ENCODE data around the gene POU2F3. TPM values are rescaled to one million over a fixed set of nuclear protein-coding genes. Genes with fewer than 3 reads are reported as not detected.

The POU2F3 gene
- total and polyA plus RNA-seq, 2 of the 4 experiments (the other 2 are of a cell fraction), result under 0.01 to 0.09 TPM

DNA sequence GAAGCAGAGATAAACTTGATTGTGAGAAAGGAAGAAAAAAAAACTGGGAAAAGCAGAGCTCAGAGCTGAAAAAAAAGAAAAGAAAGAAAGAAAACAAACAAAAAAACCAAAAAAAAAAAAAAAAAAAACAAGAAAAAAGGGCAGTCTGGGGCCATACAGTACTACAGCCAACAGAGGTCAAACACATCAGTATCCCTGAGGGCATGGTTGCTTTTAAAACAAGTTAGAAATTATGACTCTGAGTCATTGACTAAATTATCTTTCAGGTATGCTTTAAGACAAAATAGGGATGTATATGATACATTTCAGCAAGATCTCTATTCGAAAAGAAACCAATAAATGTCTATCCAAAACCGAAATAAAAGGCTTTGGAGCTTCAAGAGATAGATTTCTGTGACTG, 48.1 kb downstream of the POU2F3 start:
- Histone ChIP-seq H3K4me3 (ENCODE audit: insufficient read depth, low read depth, low read length) (no peak overlapping the region), H3K4me2 (ENCODE audit: low read depth, low read length) (no peak overlapping the region), H2AFZ (replicated peaks; ENCODE audit: low read length, poor library complexity) (no peak overlapping the region), H3K4ac (ENCODE audit: low read depth, low read length) (no peak overlapping the region), H4K91ac (ENCODE audit: insufficient read depth, low read depth, low read length) (no peak overlapping the region), H2BK15ac (ENCODE audit: low read depth, low read length) (no peak overlapping the region), H4K5ac (ENCODE audit: low read depth, low read length) (no peak overlapping the region), H2BK20ac (ENCODE audit: low read depth, low read length) (no peak overlapping the region), H3K9me1 (ENCODE audit: insufficient read depth, low read length) (no peaks in the 10 kb centered on the region), H2AK9ac (replicated peaks; ENCODE audit: low read depth, low read length, poor library complexity) (no peak overlapping the region), H4K20me1 (ENCODE audit: insufficient read depth, low read length) (no peaks in the 10 kb centered on the region), H3K27me3 (ENCODE audit: control insufficient read depth, insufficient read depth, low read length) (peaks cover 41% of the 10 kb centered on the region), H3K23ac (ENCODE audit: low read depth, low read length) (no peak overlapping the region), H3K9me3 (ENCODE audit: control insufficient read depth, insufficient read depth, low read length) (no peaks in the 10 kb centered on the region), H3K27ac (ENCODE audit: insufficient read depth, low read length) (no peak overlapping the region), H3K9ac (ENCODE audit: low read depth, low read length) (no peak overlapping the region), H3K14ac (replicated peaks; ENCODE audit: low read depth, low read length) (no peak overlapping the region), H2BK5ac (ENCODE audit: low read depth, low read length, poor library complexity, severe bottlenecking) (no peak overlapping the region), H3K79me1 (ENCODE audit: low read depth in 1 of 2, low read length in 2 of 2) (no peaks in the 10 kb centered on the region), H3K18ac (ENCODE audit: low read depth, low read length) (no peak overlapping the region), H3K56ac (ENCODE audit: extremely low read depth, insufficient read depth, low read length) (no peak overlapping the region), H2AK5ac (ENCODE audit: low read depth, low read length) (no peak overlapping the region), H3K4me1 (ENCODE audit: control insufficient read depth, insufficient read depth, low read length) (no peaks in the 10 kb centered on the region), H4K8ac (ENCODE audit: low read depth in 2 of 2, low read length in 2 of 2) (no peak overlapping the region), H3K36me3 (ENCODE audit: control insufficient read depth, insufficient read depth, low read length) (no peaks in the 10 kb centered on the region), H2BK120ac (ENCODE audit: low read depth, low read length) (no peak overlapping the region)
- dilution Hi-C loops (cut with HindIII; ENCODE audit: low sequenced_read_pairs, unreplicated experiment) (no loop called here), in situ Hi-C loops (cut with MboI; ENCODE audit: low sequenced_read_pairs) (no loop called here), intact Hi-C loops (cut with micrococcal nuclease) (no loop called here)
- CTCF ChIA-PET, result interaction anchor here (1.5 to 1.9 kb wide), 3 partner anchors 12 to 15 kb away, joined by 4 to 7 read pairs (median 4); no protein-coding TSS in a partner anchor
- BruUV-seq (replicated peaks), result no TSS peak
- WGBS, 2 experiments (ENCODE audit: extremely low coverage in 2 of 2, insufficient read length in 1 of 2), result no CpG with 5 or more reads among the region's 2 CpGs
- TF ChIP-seq MAFK (IDR thresholded peaks at IDR 0.05; ENCODE audit: low read depth, low read length) (no peak), MXI1 (IDR thresholded peaks at IDR 0.05; ENCODE audit: borderline replicate concordance, low read depth, low read length) (no peak), SMC3 (IDR thresholded peaks at IDR 0.05; ENCODE audit: low read depth, low read length) (no peak), CTCF (conservative IDR thresholded peaks at IDR 0.05; ENCODE audit: low read depth, low read length) (no peak), FOS (IDR thresholded peaks at IDR 0.05; ENCODE audit: low read depth, low read length) (no peak), CHD1 (IDR thresholded peaks at IDR 0.05; ENCODE audit: low read depth, low read length) (no peak), RFX5 (IDR thresholded peaks at IDR 0.05; ENCODE audit: low read depth, low read length) (no peak), CEBPB (IDR thresholded peaks at IDR 0.05; ENCODE audit: low read depth, low read length) (no peak), MAZ (IDR thresholded peaks at IDR 0.05; ENCODE audit: borderline replicate concordance, low read depth, low read length) (no peak), RAD21 (IDR thresholded peaks at IDR 0.05; ENCODE audit: low read length) (no peak), ELK1 (IDR thresholded peaks at IDR 0.05; ENCODE audit: borderline replicate concordance, low read depth, low read length) (no peak), BHLHE40 (IDR thresholded peaks at IDR 0.05; ENCODE audit: low read depth, low read length) (no peak), NFE2L2 (IDR thresholded peaks at IDR 0.05; ENCODE audit: low read depth, low read length) (no peak), POLR2A (IDR thresholded peaks at IDR 0.05; ENCODE audit: low read depth, low read length) (no peak), RCOR1 (IDR thresholded peaks at IDR 0.05; ENCODE audit: insufficient replicate concordance, low read length) (no peak)
- TF ChIP-seq, protein P1, sequence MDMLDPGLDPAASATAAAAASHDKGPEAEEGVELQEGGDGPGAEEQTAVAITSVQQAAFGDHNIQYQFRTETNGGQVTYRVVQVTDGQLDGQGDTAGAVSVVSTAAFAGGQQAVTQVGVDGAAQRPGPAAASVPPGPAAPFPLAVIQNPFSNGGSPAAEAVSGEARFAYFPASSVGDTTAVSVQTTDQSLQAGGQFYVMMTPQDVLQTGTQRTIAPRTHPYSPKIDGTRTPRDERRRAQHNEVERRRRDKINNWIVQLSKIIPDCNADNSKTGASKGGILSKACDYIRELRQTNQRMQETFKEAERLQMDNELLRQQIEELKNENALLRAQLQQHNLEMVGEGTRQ (IDR thresholded peaks at IDR 0.05; ENCODE audit: low read depth, low read length), result no peak
- no peak for DNase-seq
- POLR2A ChIA-PET (ENCODE audit: unreplicated experiment), result no interaction called here
- ATAC-seq (ENCODE audit: low read depth), result no peak
